SU-DHL-6 (cell line): ENCODE measurements around the gene RGMB.

Experiments
- H2AFZ ChIP-seq: fragments of 200-600 bp; sonication (generic); 2 replicates; pipeline ENCODE4 v1.6.1; 2014; ENCODE audit warnings: low read depth, mild to moderate bottlenecking, moderate library complexity, mixed read lengths, antibody characterized with exemption, low read length; ENCODE audit not compliant: severe bottlenecking
- H3F3A ChIP-seq: fragments of 200-600 bp; shearing (Covaris generic); 2 replicates; pipeline ENCODE4 v1.6.0; 2016; ENCODE audit warnings: antibody characterized with exemption, mild to moderate bottlenecking; ENCODE audit not compliant: insufficient read depth
- H3K27ac ChIP-seq: fragments of 200-600 bp; sonication (generic); 2 replicates; pipeline ENCODE4 v1.5.1; 2016; ENCODE audit warnings: low read depth, mild to moderate bottlenecking, low read length, moderate library complexity, mixed read lengths
- H3K27me3 ChIP-seq: fragments of 200-600 bp; sonication (generic), shearing (Covaris generic); 2 replicates; pipeline ENCODE4 v1.6.0; 2014; ENCODE audit warnings: mild to moderate bottlenecking, low read length
- H3K36me3 ChIP-seq: fragments of 200-600 bp; sonication (generic); 2 replicates; pipeline ENCODE4 v1.6.1; 2014; ENCODE audit warnings: mild to moderate bottlenecking, low read length, mixed read lengths
- H3K4me2 ChIP-seq: fragments of 300-600, 200-600 bp; shearing (Covaris generic), sonication (generic); 2 replicates; pipeline ENCODE4 v1.6.0; 2014; ENCODE audit warnings: low read length, low read depth, mild to moderate bottlenecking; ENCODE audit not compliant: poor library complexity, severe bottlenecking
- H3K4me3 ChIP-seq: fragments of 200-600 bp; sonication (generic); 2 replicates; pipeline ENCODE4 v1.5.1; 2014; ENCODE audit warnings: antibody characterized with exemption, low read length, mild to moderate bottlenecking, mixed read lengths; ENCODE audit not compliant: insufficient read depth, poor library complexity, severe bottlenecking
- H3K79me2 ChIP-seq: fragments of 200-600 bp; sonication (generic); 2 replicates; pipeline ENCODE4 v1.6.1; 2014; ENCODE audit warnings: mild to moderate bottlenecking, low read length, moderate library complexity; ENCODE audit not compliant: insufficient read depth
- H3K9ac ChIP-seq: fragments of 200-600 bp; sonication (generic); 2 replicates; pipeline ENCODE4 v1.7.0; 2014; ENCODE audit warnings: mild to moderate bottlenecking, low read length
- H3K9me2 ChIP-seq: fragments of 200-600 bp; sonication (generic); replicated peaks from 2 replicates; pipeline ENCODE4 v1.6.1; 2014; ENCODE audit warnings: low read length; ENCODE audit not compliant: insufficient read depth
- H3K9me3 ChIP-seq: fragments of 200-600 bp; sonication (generic); 2 replicates; pipeline ENCODE4 v1.6.1; 2014; ENCODE audit warnings: low read length, mixed read lengths; ENCODE audit not compliant: insufficient read depth
- H4K20me1 ChIP-seq: fragments of 200-600 bp; sonication (generic); 2 replicates; pipeline ENCODE4 v1.6.1; 2014; ENCODE audit warnings: low read depth, mild to moderate bottlenecking, antibody characterized with exemption, low read length, moderate library complexity, mixed read lengths
- CTCF ChIP-seq: fragments of 200-600 bp; sonication (generic); IDR thresholded peaks from one replicate; pipeline ENCODE4 v1.5.1; 2017; ENCODE audit warnings: antibody characterized with exemption, mild to moderate bottlenecking, low read length, moderate library complexity; ENCODE audit not compliant: insufficient read depth, poor library complexity, severe bottlenecking
- EZH2phosphoT487 ChIP-seq: fragments of 200-600 bp; sonication (generic), shearing (Covaris generic); conservative IDR thresholded peaks from 2 replicates; pipeline ENCODE4 v1.6.1; 2018; ENCODE audit warnings: mild to moderate bottlenecking, antibody characterized with exemption, low read length, moderate library complexity, mixed read lengths

Gene RGMB

GRCh38 chr5:98781964-98782363 is 8.5 kb downstream of the RGMB start:
- H4K20me1 ChIP-seq = peaks cover 8% of the 10 kb centered on the region; the same call in 1 of the 2 replicates
- no peak overlapping the region for H3K4me3 ChIP-seq
- H3K9ac ChIP-seq = no peak overlapping the region
- H3K27ac ChIP-seq = no peak overlapping the region
- no peaks in the 10 kb centered on the region; the same call in 1 of the 2 replicates for H3K36me3 ChIP-seq
- H3F3A ChIP-seq = no peaks in the 10 kb centered on the region
- H3K27me3 ChIP-seq = no peaks in the 10 kb centered on the region
- H2AFZ ChIP-seq = no peak overlapping the region
- H3K9me2 ChIP-seq = no peaks in the 10 kb centered on the region
- H3K79me2 ChIP-seq = peaks cover 4% of the 10 kb centered on the region
- TF ChIP-seq CTCF = no peak
- no peak for TF ChIP-seq EZH2phosphoT487
- H3K9me3 ChIP-seq = no peaks in the 10 kb centered on the region
- no peak overlapping the region for H3K4me2 ChIP-seq

GRCh38 chr5:98783051-98783649 is 9.7 kb downstream of the RGMB start:
- Histone ChIP-seq H3K27me3 (no peaks in the 10 kb centered on the region), H3K9me3 (no peaks in the 10 kb centered on the region), H3K36me3 (no peaks in the 10 kb centered on the region; the same call in 1 of the 2 replicates), H3K9me2 (no peaks in the 10 kb centered on the region), H2AFZ (no peak overlapping the region), H3K79me2 (no peaks in the 10 kb centered on the region; the same call in none of the 2 replicates), H4K20me1 (peaks cover 6% of the 10 kb centered on the region; the same call in 1 of the 2 replicates), H3F3A (no peaks in the 10 kb centered on the region), H3K9ac (no peak overlapping the region), H3K27ac (no peak overlapping the region), H3K4me3 (no peak overlapping the region), H3K4me2 (no peak overlapping the region)
- no peak for TF ChIP-seq CTCF
- TF ChIP-seq EZH2phosphoT487 = no peak

- Histone ChIP-seq H3K9ac (no peak overlapping the region), H3K9me3 (no peaks in the 10 kb centered on the region), H3K36me3 (no peaks in the 10 kb centered on the region; the same call in 1 of the 2 replicates), H3K27me3 (no peaks in the 10 kb centered on the region), H3K9me2 (no peaks in the 10 kb centered on the region), H4K20me1 (no peaks in the 10 kb centered on the region; the same call in 1 of the 2 replicates), H3K27ac (no peak overlapping the region), H3K4me3 (no peak overlapping the region), H3F3A (no peaks in the 10 kb centered on the region), H2AFZ (no peak overlapping the region), H3K4me2 (no peak overlapping the region), H3K79me2 (peaks cover 3% of the 10 kb centered on the region)
- TF ChIP-seq CTCF (no peak), EZH2phosphoT487 (no peak)
Observed at GRCh38 chr5:98784411-98784810, 10.9 kb downstream of the RGMB start.
